Transverse colon (tissue), 4 donors: ENCODE data around the gene OPTN. TPM values are rescaled to one million over a fixed set of nuclear protein-coding genes. Genes with fewer than 3 reads are reported as not detected.

Source experiments
- DNase-seq: peaks from one replicate; pipeline ENCODE4 v3.0.0-alpha.2; 2019
- H3K27ac ChIP-seq, 4 donors: fragments of 200-600 bp; sonication (generic); 2 replicates each; pipeline ENCODE4 v1.5.1; 2016 to 2018; ENCODE audit warnings: inconsistent platforms in 4 of 4
- H3K27me3 ChIP-seq: fragments of 200-600 bp; sonication (generic); 2 replicates; pipeline ENCODE4 v1.5.1; 2017; ENCODE audit warnings: inconsistent platforms
- H3K36me3 ChIP-seq, 4 donors: fragments of 200-600 bp; sonication (generic); 2 replicates each; pipeline ENCODE4 v1.5.1; 2017 to 2019; ENCODE audit warnings: inconsistent platforms in 4 of 4
- H3K4me1 ChIP-seq, 4 donors: fragments of 200-600 bp; sonication (generic); 2 replicates each; pipeline ENCODE4 v1.5.1; 2017 to 2020; ENCODE audit warnings: inconsistent platforms in 4 of 4
- H3K4me3 ChIP-seq, 4 donors: fragments of 200-600 bp; sonication (generic); 1 replicate in 1 of 4; 2 replicates in 3 of 4; pipeline versions ENCODE4 v1.5.1 to v1.6.1; 2017 to 2019; ENCODE audit warnings: inconsistent platforms in 4 of 4
- H3K9me3 ChIP-seq, 2 donors: fragments of 200-600 bp; sonication (generic); 2 replicates each; pipeline ENCODE4 v1.5.1; 2017 to 2019; ENCODE audit warnings: inconsistent platforms in 2 of 2
- CTCF ChIP-seq, 5 experiments: fragments of 200-600 bp in 3 of 5; fragments of 450-650 bp in 2 of 5; sonication (generic) in 3 of 5; IDR thresholded peaks; 1 replicate in 2 of 5; 2 replicates in 3 of 5; pipeline ENCODE4 v1.5.1; 2016 to 2017; ENCODE audit warnings: antibody characterized with exemption in 5 of 5, inconsistent platforms in 3 of 5, mild to moderate bottlenecking in 2 of 5, moderate library complexity in 1 of 5
- EP300 ChIP-seq: sonication (generic); formaldehyde crosslinking; IDR thresholded peaks from one replicate; pipeline ENCODE4 v1.6.1; 2017; ENCODE audit warnings: antibody characterized with exemption, low read depth
- POLR2A ChIP-seq: fragments of 450-650 bp; IDR thresholded peaks from one replicate; pipeline ENCODE4 v1.6.1; 2016; ENCODE audit warnings: antibody characterized with exemption, mild to moderate bottlenecking, moderate library complexity
- POLR2AphosphoS5 ChIP-seq, 3 donors: sonication (generic); formaldehyde crosslinking; IDR thresholded peaks; one replicate each; pipeline ENCODE4 v1.6.1; 2016; ENCODE audit warnings: antibody characterized with exemption in 3 of 3
- whole genome bisulfite sequencing, 2 donors: methylation state at CpG; one replicate each; pipeline ENCODE4 v1.1.5; 2018; ENCODE audit warnings: low coverage in 1 of 2; 5-methylcytosine and 5-hydroxymethylcytosine counted together
- in situ Hi-C, 4 donors: fragments of 200-750 bp; cut with MboI; loops; one replicate each; pipeline versions ENCODE4 v1.15.0 to v1.15.1; 2017; ENCODE audit warnings: low sequenced_read_pairs in 3 of 4, low pct_ligation_motif_present in 1 of 4, low pct_unique_long_range_greater_than_20kb in 1 of 4
- intact Hi-C: fragments of 100-400 bp; cut with DNase I; formaldehyde crosslinking; loops from one replicate; pipeline ENCODE4 v1.15.1; 2023; ENCODE audit warnings: low total_unique reads
- total RNA-seq, 4 donors: library from RNA; depleted of rRNA; stranded (reverse); fragments of >200 nt; gene quantifications; one replicate each; pipeline ENCODE4 v1.1.0, GENCODE V29; 2016

OPTN gene
- total RNA-seq, 4 donors from 2014 or later: 39.2 to 74.8 (median 66.3) TPM

- in situ Hi-C loops: no loop called here
- Histone ChIP-seq H3K27me3 (no peaks in the 10 kb centered on the region), H3K4me3 (peak overlapping the region in 1 of 4 donors; percentile 86), H3K4me1 (peaks cover 3 to 50% (median 21%) of the 10 kb centered on the region in 4 donors), H3K27ac (peak overlapping the region; percentile 47 to 94 (median 92)), H3K36me3 (no peaks in the 10 kb centered on the region), H3K9me3 (no peaks in the 10 kb centered on the region)
- TF ChIP-seq EP300: no peak
- TF ChIP-seq POLR2A: no peak
- TF ChIP-seq CTCF (IDR thresholded peaks at IDR 0.05): no peak
- TF ChIP-seq POLR2AphosphoS5 (IDR thresholded peaks at IDR 0.05): no peak
- DNase-seq: no peak
- WGBS, 2 donors: 68 to 70% methylated on average over 8 to 13 of the region's 13 CpGs
- intact Hi-C loops: no loop called here
These were observed 2.2 kb downstream of the OPTN start for GRCh38 chr10:13102002-13102794.

- Histone ChIP-seq H3K4me1 (peaks cover 3 to 64% (median 24%) of the 10 kb centered on the region in 4 donors), H3K36me3 (no peaks in the 10 kb centered on the region), H3K27ac (no peak overlapping the region), H3K27me3 (no peaks in the 10 kb centered on the region), H3K9me3 (no peaks in the 10 kb centered on the region), H3K4me3 (no peak overlapping the region)
- TF ChIP-seq CTCF (IDR thresholded peaks at IDR 0.05) (no peak), POLR2A (no peak), POLR2AphosphoS5 (IDR thresholded peaks at IDR 0.05) (no peak), EP300 (no peak)
- WGBS, 2 donors: 83 to 89% methylated on average over 1 to 2 of the region's 2 CpGs
- in situ Hi-C loops (no loop called here), intact Hi-C loops (no loop called here)
- no peak for DNase-seq
These were observed 3.6 kb downstream of the OPTN start for GRCh38 chr10:13103554-13103953.

- no peak for TF ChIP-seq EP300
- no peak for TF ChIP-seq POLR2A
- TF ChIP-seq CTCF (IDR thresholded peaks at IDR 0.05): no peak
- no peak for TF ChIP-seq POLR2AphosphoS5 (IDR thresholded peaks at IDR 0.05)
- no peak overlapping the region for H3K4me3 ChIP-seq
- no peaks in the 10 kb centered on the region for H3K27me3 ChIP-seq
- H3K27ac ChIP-seq: no peak overlapping the region
- in situ Hi-C loops (no loop called here), intact Hi-C loops (no loop called here)
- no peak for DNase-seq
- 97 to 100% methylated on average over 1 to 14 of the region's 14 CpGs for WGBS, 2 donors
- peaks cover 0 to 62% (median 22%) of the 10 kb centered on the region in 4 donors for H3K4me1 ChIP-seq
- no peaks in the 10 kb centered on the region for H3K9me3 ChIP-seq
- peaks cover 0 to under 1% (median 0%) of the 10 kb centered on the region in 4 donors for H3K36me3 ChIP-seq
These were observed 4.7 kb downstream of the OPTN start for GRCh38 chr10:13104697-13105096.

GRCh38 chr10:13105184-13105583 lies 5.2 kb downstream of the OPTN start:
- intact Hi-C loops (no loop called here), in situ Hi-C loops (no loop called here)
- no peaks in the 10 kb centered on the region for H3K9me3 ChIP-seq
- no peak for DNase-seq
- H3K36me3 ChIP-seq: peaks cover 0 to 5% (median 2%) of the 10 kb centered on the region in 4 donors
- no peak overlapping the region for H3K27ac ChIP-seq
- 64 to 79% methylated on average over 4 of the region's 4 CpGs for WGBS, 2 donors
- H3K4me3 ChIP-seq: no peak overlapping the region
- no peaks in the 10 kb centered on the region for H3K27me3 ChIP-seq
- H3K4me1 ChIP-seq: peaks cover 0 to 65% (median 22%) of the 10 kb centered on the region in 4 donors
- TF ChIP-seq CTCF (IDR thresholded peaks at IDR 0.05): no peak
- no peak for TF ChIP-seq POLR2A
- no peak for TF ChIP-seq POLR2AphosphoS5 (IDR thresholded peaks at IDR 0.05)
- TF ChIP-seq EP300: no peak
